ENCODE data around the gene CPVL.
"Not testable (repeated sequence)": the region's sequence is repeated elsewhere in the genome, so short reads cannot be mapped to it uniquely, and the experiment has no call there.

CPVL gene

GRCh38 chr7:29116361-29117200 is 29.8 kb downstream of the CPVL start:
- no peak for DNase-seq

- DNase-seq = no peak
These were observed 30.6 kb downstream of the CPVL start for GRCh38 chr7:29115753-29116152.

GRCh38 chr7:29115130-29115687 is 31.1 kb downstream of the CPVL start:
- no peak for DNase-seq

GRCh38 chr7:29114266-29114665 is 32.1 kb downstream of the CPVL start:
- not testable (repeated sequence) for DNase-seq

- DNase-seq = no peak
These were observed 32.8 kb downstream of the CPVL start for GRCh38 chr7:29113384-29114102.

- no peak for DNase-seq
These were observed 33.6 kb downstream of the CPVL start for GRCh38 chr7:29112721-29113120.

GRCh38 chr7:29109899-29110298 is 36.4 kb downstream of the CPVL start:
- no peak for DNase-seq

- DNase-seq = no peak
These were observed 37.0 kb downstream of the CPVL start for GRCh38 chr7:29109358-29109757.

- DNase-seq = no peak
These were observed 39.3 kb downstream of the CPVL start for GRCh38 chr7:29107056-29107455.

GRCh38 chr7:29106669-29106988 is 39.7 kb downstream of the CPVL start:
- DNase-seq = no peak

GRCh38 chr7:29105752-29106668 is 40.3 kb downstream of the CPVL start:
- DNase-seq = no peak

- DNase-seq = no peak
These were observed 41.1 kb downstream of the CPVL start for GRCh38 chr7:29105191-29105590.

GRCh38 chr7:29102558-29103151 is 43.7 kb downstream of the CPVL start:
- DNase-seq = peak; percentile 5

GRCh38 chr7:29100924-29101323 is 45.4 kb downstream of the CPVL start:
- no peak for DNase-seq

GRCh38 chr7:29099896-29100847 is 46.2 kb downstream of the CPVL start:
- no peak for DNase-seq

GRCh38 chr7:29096446-29096730 is 49.9 kb downstream of the CPVL start:
- DNase-seq = no peak

GRCh38 chr7:29095631-29096445 is 50.5 kb downstream of the CPVL start:
- DNase-seq = no peak

- not testable (repeated sequence) for DNase-seq
These were observed 53.2 kb downstream of the CPVL start for GRCh38 chr7:29093091-29093490.

- no peak for DNase-seq
These were observed 54.6 kb downstream of the CPVL start for GRCh38 chr7:29091715-29092114.

GRCh38 chr7:29090836-29091601 is 55.3 kb downstream of the CPVL start:
- no peak for DNase-seq
